Psoas muscle (tissue), 8 donors: ENCODE data around the gene C19orf67. TPM values are rescaled to one million over a fixed set of nuclear protein-coding genes. Genes with fewer than 3 reads are reported as not detected.

Source experiments
- ATAC-seq, 4 donors: fragments of 200-7000 bp; cut with Tn5 transposase; one replicate each; pipeline ENCODE4 v1.9.1; 2020; ENCODE audit warnings: moderate library complexity in 3 of 4, mild to moderate bottlenecking in 2 of 4
- DNase-seq, 2 donors: peaks; one replicate each; pipeline ENCODE4 v3.0.0-alpha.2; 2020
- H3K27ac ChIP-seq: fragments of 200-600 bp; one replicate; pipeline ENCODE4 v1.8.0; 2022
- H3K27me3 ChIP-seq, 3 donors: fragments of 200-600 bp in 1 of 3; one replicate each; pipeline versions ENCODE4 v1.6.1 to v1.8.0; 2013 to 2022; ENCODE audit warnings: low read length in 2 of 3, mild to moderate bottlenecking in 2 of 3, moderate library complexity in 1 of 3; ENCODE audit not compliant: insufficient read depth in 3 of 3
- H3K36me3 ChIP-seq, 2 donors: fragments of 200-600 bp in 1 of 2; one replicate each; pipeline versions ENCODE4 v1.6.1 to v1.8.0; 2013 to 2022; ENCODE audit warnings: low read depth in 1 of 2, mild to moderate bottlenecking in 1 of 2, moderate library complexity in 1 of 2; ENCODE audit not compliant: insufficient read depth in 1 of 2
- H3K4me1 ChIP-seq: fragments of 200-600 bp; one replicate; pipeline ENCODE4 v1.8.0; 2022
- H3K4me3 ChIP-seq: fragments of 200-600 bp; one replicate; pipeline ENCODE4 v1.8.0; 2022; ENCODE audit warnings: mild to moderate bottlenecking
- H3K9me3 ChIP-seq: fragments of 200-600 bp; one replicate; pipeline ENCODE4 v1.8.0; 2022
- CTCF ChIP-seq: fragments of 200-600 bp; IDR thresholded peaks from one replicate; pipeline ENCODE4 v1.8.0; 2022; ENCODE audit warnings: antibody characterized with exemption
- WGBS, 3 donors: extraction: QIAGEN DNeasy Blood & Tissue Kit; methylation state at CpG; one replicate each; pipeline versions ENCODE4 v1.1.6 to v1.1.7; 2013; 5-methylcytosine and 5-hydroxymethylcytosine counted together
- intact Hi-C, 2 donors: fragments of 100-400 bp; cut with DNase I; formaldehyde crosslinking; loops; one replicate each; pipeline versions ENCODE4 v1.11.0 to v1.14.2; 2022
- polyA plus RNA-seq, 3 donors: library from polyadenylated mRNA; stranded (reverse); fragments of 200-250 nt; gene quantifications; one replicate each; pipeline ENCODE4 v1.2.3, GENCODE V29; 2013
- total RNA-seq, 4 donors: library from RNA; stranded (reverse); fragmentation: NEBNext Ultra II Directional in 2 of 4; extraction: Animal tissue kit (Norgen Biotek cat#: 25700) in 2 of 4; gene quantifications; one replicate each; pipeline versions ENCODE4 v1.2.1 to v1.2.4, GENCODE V29; 2021 to 2023
- donor health status: healthy with polysubstance abuse.
- donor health status: DM: no; HTN: no; CAD: no; lungs with moderate emphysema.
- donor health status: Bipolar disorder and iron deficiency.
- donor health status: healthy.
- donor health status: DM: yes; HTN: yes; CAD: no.
- donor health status: DM: no; HTN: no; CAD: no.
- donor health status: DM: no; HTN: no; CAD: no.
- donor health status: DM: yes; HTN: yes; CAD: no.

C19orf67 gene
- total and polyA plus RNA-seq, 7 donors: not detected

GRCh38 chr19:14096272-14096992 is 10.8 kb upstream of the C19orf67 start:
- Histone ChIP-seq H3K27ac (no peak overlapping the region), H3K4me1 (peaks cover 5% of the 10 kb centered on the region), H3K27me3 (no peaks in the 10 kb centered on the region), H3K36me3 (peaks cover 3 to 58% of the 10 kb centered on the region in 2 donors), H3K9me3 (peaks cover 10% of the 10 kb centered on the region), H3K4me3 (no peak overlapping the region)
- peak in 2 of 4 donors; percentile 12 to 28 for ATAC-seq
- WGBS, 3 donors: 92 to 99% (median 94%) methylated on average over 8 to 11 of the region's 11 CpGs
- no peak for DNase-seq
- intact Hi-C loops: no loop called here
- TF ChIP-seq CTCF: no peak

- H3K4me1 ChIP-seq: peaks cover 6% of the 10 kb centered on the region
- no peaks in the 10 kb centered on the region for H3K27me3 ChIP-seq
- peaks cover 10% of the 10 kb centered on the region for H3K9me3 ChIP-seq
- peaks cover 0 to 42% of the 10 kb centered on the region in 2 donors for H3K36me3 ChIP-seq
- no peak overlapping the region for H3K27ac ChIP-seq
- WGBS, 3 donors: 88% methylated on average over 7 of the region's 7 CpGs
- DNase-seq (no peak), ATAC-seq (no peak)
- no peak overlapping the region for H3K4me3 ChIP-seq
- no peak for TF ChIP-seq CTCF
- intact Hi-C loops: no loop called here
Observed at GRCh38 chr19:14094854-14095253, 9.3 kb upstream of the C19orf67 start.

- peaks cover 0 to 35% of the 10 kb centered on the region in 2 donors for H3K36me3 ChIP-seq
- H3K27me3 ChIP-seq: no peaks in the 10 kb centered on the region
- intact Hi-C loops: no loop called here
- no peak overlapping the region for H3K27ac ChIP-seq
- DNase-seq: no peak
- peaks cover 10% of the 10 kb centered on the region for H3K9me3 ChIP-seq
- peaks cover 6% of the 10 kb centered on the region for H3K4me1 ChIP-seq
- WGBS, 3 donors: 96 to 98% (median 98%) methylated on average over 9 of the region's 9 CpGs
- ATAC-seq: no peak
- no peak overlapping the region for H3K4me3 ChIP-seq
- no peak for TF ChIP-seq CTCF
Observed at GRCh38 chr19:14093117-14093823, 7.7 kb upstream of the C19orf67 start.

- H3K27ac ChIP-seq: peak overlapping the region; percentile 89
- TF ChIP-seq CTCF: no peak
- H3K4me3 ChIP-seq: peak overlapping the region; percentile 89
- peaks cover 0 to 33% of the 10 kb centered on the region in 2 donors for H3K36me3 ChIP-seq
- intact Hi-C loops: loop anchor here in 1 of 2 donors (1.0 kb wide), 1 partner anchor 44 kb away; the partner anchor contains the start of gene ASF1B
- DNase-seq: no peak
- WGBS, 3 donors: 20 to 30% (median 25%) methylated on average over 14 to 15 of the region's 15 CpGs
- no peaks in the 10 kb centered on the region for H3K27me3 ChIP-seq
- H3K9me3 ChIP-seq: peaks cover 10% of the 10 kb centered on the region
- H3K4me1 ChIP-seq: peaks cover 6% of the 10 kb centered on the region
- ATAC-seq: peak in 3 of 4 donors; percentile 1 to 8 (median 4)
Observed at GRCh38 chr19:14091813-14092462, 6.4 kb upstream of the C19orf67 start.
